ENCODE data around the gene RAET1G. TPM values are rescaled to one million over a fixed set of nuclear protein-coding genes. Genes with fewer than 3 reads are reported as not detected.
"Not testable (repeated sequence)": the region's sequence is repeated elsewhere in the genome, so short reads cannot be mapped to it uniquely, and the experiment has no call there.

Gene RAET1G
- total and polyA plus RNA-seq, 2 of the 13 experiments (the other 11 are each of a cell fraction or from before 2014, with no cell fraction given), result not detected

DNA sequence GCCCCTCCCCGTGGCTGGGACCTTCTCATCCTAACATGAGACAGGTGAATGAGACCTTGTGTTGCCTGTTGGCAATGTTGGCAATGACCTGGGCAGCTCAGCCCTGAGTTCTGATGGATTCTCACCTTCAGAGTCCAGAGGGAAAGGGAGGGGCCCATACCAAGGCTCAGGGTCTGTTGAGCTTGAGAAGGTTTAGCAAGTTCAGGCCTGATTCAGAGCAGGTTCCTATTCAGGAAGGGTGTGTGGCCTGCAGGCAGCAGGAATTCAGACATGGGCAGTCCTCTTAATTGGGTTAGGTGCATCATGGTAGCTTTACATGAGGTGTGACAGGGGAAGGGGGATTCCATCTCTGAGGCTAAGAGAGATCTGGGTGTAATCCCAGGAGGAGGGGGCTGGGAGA, 24.6 kb upstream of the RAET1G start:
- H2AFZ ChIP-seq (ENCODE audit: low read length); CTCF ChIA-PET (ENCODE audit: low intra/inter-chr PET ratio, low total read pairs); POLR2A ChIA-PET; H3K36me3 ChIP-seq (replicated peaks in 1 of 2; ENCODE audit: control insufficient read depth in 1 of 2, insufficient read depth in 2 of 2, low read length in 2 of 2); ATAC-seq; H3K4me1 ChIP-seq (ENCODE audit: insufficient read depth, low read length); H4K20me1 ChIP-seq (ENCODE audit: insufficient read depth, low read length); H3K4me3 ChIP-seq (replicated peaks in 1 of 3; ENCODE audit: insufficient read depth in 1 of 3, low read depth in 2 of 3, low read length in 3 of 3); H3K9me3 ChIP-seq (ENCODE audit: low read length); in situ Hi-C loops (cut with HindIII; ENCODE audit: extremely low pct_ligation_motif_present, low pct_unique_long_range_greater_than_20kb); H3K27ac ChIP-seq (ENCODE audit: extremely low read length, insufficient read depth, low read length); H3K9ac ChIP-seq (ENCODE audit: insufficient read depth, low read depth, low read length); H3K79me2 ChIP-seq (ENCODE audit: insufficient read depth, low read length); DNase-seq (ENCODE audit: low spot score); FAIRE-seq; BruUV-seq (replicated peaks); intact Hi-C loops (cut with micrococcal nuclease; ENCODE audit: unreplicated experiment); H3K4me2 ChIP-seq (ENCODE audit: low read depth, low read length): not testable (repeated sequence)
- WGBS (ENCODE audit: low lambda C conversion rate), result no CpG with 5 or more reads among the region's 1 CpG
- H3K27me3 ChIP-seq (ENCODE audit: control insufficient read depth in 1 of 2, insufficient read depth in 2 of 2, low read length in 2 of 2), result peaks cover 3 to 35% of the 10 kb centered on the region in 2 experiments; a peak in 3 of 5 replicates

DNA sequence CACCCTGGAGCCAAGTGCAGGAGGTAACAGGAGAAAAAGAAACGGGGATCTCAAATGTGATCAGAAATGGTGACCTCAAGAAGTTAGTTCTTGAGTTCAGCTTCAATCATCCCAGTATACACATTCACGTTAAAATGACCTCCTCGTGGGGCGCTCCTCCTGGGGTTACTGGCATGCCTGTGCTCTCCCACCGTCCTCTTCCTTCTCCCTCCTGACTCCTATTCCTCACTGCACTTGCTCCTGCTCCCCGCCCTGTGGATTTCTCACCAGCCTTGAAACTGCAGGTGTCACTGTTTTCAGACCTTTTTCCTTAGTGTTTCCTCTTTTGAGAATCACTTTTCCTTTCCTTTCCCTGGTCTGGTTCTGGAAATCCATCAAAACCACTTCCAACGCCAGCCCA, 23.7 kb upstream of the RAET1G start:
- DNase-seq (ENCODE audit: low spot score); H3K4me2 ChIP-seq (ENCODE audit: low read depth, low read length); H3K9ac ChIP-seq (ENCODE audit: insufficient read depth, low read depth, low read length); H3K79me2 ChIP-seq (ENCODE audit: insufficient read depth, low read length); in situ Hi-C loops (cut with HindIII; ENCODE audit: extremely low pct_ligation_motif_present, low pct_unique_long_range_greater_than_20kb); FAIRE-seq; H3K27ac ChIP-seq (ENCODE audit: extremely low read length, insufficient read depth, low read length); ATAC-seq; POLR2A ChIA-PET; H3K4me1 ChIP-seq (ENCODE audit: insufficient read depth, low read length); CTCF ChIA-PET (ENCODE audit: low intra/inter-chr PET ratio, low total read pairs); H4K20me1 ChIP-seq (ENCODE audit: insufficient read depth, low read length); H3K36me3 ChIP-seq (replicated peaks in 1 of 2; ENCODE audit: control insufficient read depth in 1 of 2, insufficient read depth in 2 of 2, low read length in 2 of 2); H3K4me3 ChIP-seq (replicated peaks in 1 of 3; ENCODE audit: insufficient read depth in 1 of 3, low read depth in 2 of 3, low read length in 3 of 3); intact Hi-C loops (cut with micrococcal nuclease; ENCODE audit: unreplicated experiment); BruUV-seq (replicated peaks); H3K9me3 ChIP-seq (ENCODE audit: low read length); H2AFZ ChIP-seq (ENCODE audit: low read length): not testable (repeated sequence)
- peaks cover 7 to 38% of the 10 kb centered on the region in 2 experiments; a peak in 3 of 5 replicates for H3K27me3 ChIP-seq (ENCODE audit: control insufficient read depth in 1 of 2, insufficient read depth in 2 of 2, low read length in 2 of 2)
- WGBS (ENCODE audit: low lambda C conversion rate), result 7% methylated on average over 7 of the region's 7 CpGs

DNA sequence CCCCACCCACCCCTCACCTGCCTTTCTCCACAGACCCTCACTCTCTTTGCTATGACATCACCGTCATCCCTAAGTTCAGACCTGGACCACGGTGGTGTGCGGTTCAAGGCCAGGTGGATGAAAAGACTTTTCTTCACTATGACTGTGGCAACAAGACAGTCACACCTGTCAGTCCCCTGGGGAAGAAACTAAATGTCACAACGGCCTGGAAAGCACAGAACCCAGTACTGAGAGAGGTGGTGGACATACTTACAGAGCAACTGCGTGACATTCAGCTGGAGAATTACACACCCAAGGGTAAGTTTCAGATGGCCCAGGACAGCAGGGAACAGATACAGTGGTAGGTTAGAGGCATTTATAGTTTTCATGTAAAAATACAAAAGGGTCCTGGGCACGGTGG, 22.4 kb upstream of the RAET1G start:
- CTCF ChIA-PET (ENCODE audit: low intra/inter-chr PET ratio, low total read pairs); FAIRE-seq; in situ Hi-C loops (cut with HindIII; ENCODE audit: extremely low pct_ligation_motif_present, low pct_unique_long_range_greater_than_20kb); H3K9me3 ChIP-seq (ENCODE audit: low read length); H2AFZ ChIP-seq (ENCODE audit: low read length); H3K27ac ChIP-seq (ENCODE audit: extremely low read length, insufficient read depth, low read length); intact Hi-C loops (cut with micrococcal nuclease; ENCODE audit: unreplicated experiment); H3K79me2 ChIP-seq (ENCODE audit: insufficient read depth, low read length); BruUV-seq (replicated peaks); H4K20me1 ChIP-seq (ENCODE audit: insufficient read depth, low read length); H3K4me3 ChIP-seq (replicated peaks in 1 of 3; ENCODE audit: insufficient read depth in 1 of 3, low read depth in 2 of 3, low read length in 3 of 3); ATAC-seq; H3K36me3 ChIP-seq (replicated peaks in 1 of 2; ENCODE audit: control insufficient read depth in 1 of 2, insufficient read depth in 2 of 2, low read length in 2 of 2); POLR2A ChIA-PET; H3K4me2 ChIP-seq (ENCODE audit: low read depth, low read length); H3K9ac ChIP-seq (ENCODE audit: insufficient read depth, low read depth, low read length); H3K4me1 ChIP-seq (ENCODE audit: insufficient read depth, low read length); DNase-seq (ENCODE audit: low spot score): not testable (repeated sequence)
- WGBS (ENCODE audit: low lambda C conversion rate), result 26% methylated on average over 5 of the region's 6 CpGs
- H3K27me3 ChIP-seq (ENCODE audit: control insufficient read depth in 1 of 2, insufficient read depth in 2 of 2, low read length in 2 of 2), result peaks cover 8 to 36% of the 10 kb centered on the region in 2 experiments; a peak in 3 of 5 replicates

DNA sequence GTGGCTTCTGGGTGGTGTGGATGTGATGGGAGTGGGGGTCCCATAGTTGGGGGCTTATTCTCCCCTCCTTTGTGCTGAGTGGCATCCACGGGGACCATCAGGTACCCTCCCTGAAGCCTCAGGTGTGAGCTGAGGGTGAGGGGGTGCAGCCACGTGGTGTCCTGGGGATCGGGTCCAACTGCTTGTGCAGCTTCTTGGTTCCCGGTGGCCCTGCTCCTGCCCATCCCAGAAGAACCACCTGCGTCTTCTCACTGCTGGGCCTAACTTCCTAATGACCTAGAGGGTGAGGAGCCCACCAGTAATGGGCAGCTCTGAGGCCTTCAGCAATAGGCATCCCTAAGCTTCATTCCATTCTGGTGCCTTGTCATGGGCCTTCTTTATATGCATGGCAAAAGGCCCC, 20.4 kb upstream of the RAET1G start:
- ATAC-seq; H3K36me3 ChIP-seq (replicated peaks in 1 of 2; ENCODE audit: control insufficient read depth in 1 of 2, insufficient read depth in 2 of 2, low read length in 2 of 2); H3K9me3 ChIP-seq (ENCODE audit: low read length); H3K4me2 ChIP-seq (ENCODE audit: low read depth, low read length); H2AFZ ChIP-seq (ENCODE audit: low read length); FAIRE-seq; H3K79me2 ChIP-seq (ENCODE audit: insufficient read depth, low read length); CTCF ChIA-PET (ENCODE audit: low intra/inter-chr PET ratio, low total read pairs); BruUV-seq (replicated peaks); H4K20me1 ChIP-seq (ENCODE audit: insufficient read depth, low read length); H3K27ac ChIP-seq (ENCODE audit: extremely low read length, insufficient read depth, low read length); H3K4me1 ChIP-seq (ENCODE audit: insufficient read depth, low read length); intact Hi-C loops (cut with micrococcal nuclease; ENCODE audit: unreplicated experiment); DNase-seq (ENCODE audit: low spot score); in situ Hi-C loops (cut with HindIII; ENCODE audit: extremely low pct_ligation_motif_present, low pct_unique_long_range_greater_than_20kb); H3K9ac ChIP-seq (ENCODE audit: insufficient read depth, low read depth, low read length); POLR2A ChIA-PET; H3K4me3 ChIP-seq (replicated peaks in 1 of 3; ENCODE audit: insufficient read depth in 1 of 3, low read depth in 2 of 3, low read length in 3 of 3): not testable (repeated sequence)
- WGBS (ENCODE audit: low lambda C conversion rate), result 2% methylated on average over 5 of the region's 5 CpGs
- H3K27me3 ChIP-seq (ENCODE audit: control insufficient read depth in 1 of 2, insufficient read depth in 2 of 2, low read length in 2 of 2), result peaks cover 17 to 46% of the 10 kb centered on the region in 2 experiments
